SK-N-SH (cell line): Measurements from ENCODE around the gene ARFIP1. TPM values are rescaled to one million over a fixed set of nuclear protein-coding genes. Genes with fewer than 3 reads are reported as not detected.

Experiments used
- CTCF ChIA-PET: fragments of 300-600, 350-600 bp; formaldehyde crosslinking; extraction: SDS; loops from one replicate; lab custom pipeline; 2021; lab: Yijun Ruan, JAX
- POLR2A ChIA-PET: fragments of 350-600 bp; sonication (Branson Sonifier 250); formaldehyde crosslinking; extraction: SDS; loops from one replicate; lab custom pipeline; 2020; ENCODE audit warnings: antibody characterized with exemption, inconsistent platforms; lab: Yijun Ruan, JAX
- DNase-seq: peaks from one replicate; pipeline ENCODE4 v3.0.0; 2012
- H2AFZ ChIP-seq: fragments of 200-600 bp; sonication (generic); 2 replicates; pipeline ENCODE4 v1.8.1; 2016; ENCODE audit warnings: antibody characterized with exemption, mild to moderate bottlenecking, low read depth
- H3F3A ChIP-seq: fragments of 200-600 bp; sonication (generic); replicated peaks from 2 replicates; pipeline ENCODE3; 2016; ENCODE audit warnings: antibody characterized with exemption, mild to moderate bottlenecking; ENCODE audit not compliant: insufficient read depth
- H3K27ac ChIP-seq, 2 experiments: fragments of 200-500 bp in 1 of 2; fragments of 200-600 bp in 1 of 2; sonication (Bioruptor generic) in 1 of 2; sonication (generic), shearing (Covaris generic) in 1 of 2; 2 replicates each; pipeline versions ENCODE4 v1.5.1 to v1.6.1; 2014 to 2016; ENCODE audit warnings: low read depth in 2 of 2, inconsistent platforms in 1 of 2, low read length in 1 of 2, mild to moderate bottlenecking in 1 of 2, mixed read lengths in 1 of 2
- H3K27me3 ChIP-seq: fragments of 200-600 bp; sonication (generic), shearing (Covaris generic); 2 replicates; pipeline ENCODE4 v1.6.1; 2016; ENCODE audit warnings: mixed run types; ENCODE audit not compliant: insufficient read depth
- H3K36me3 ChIP-seq, 2 experiments: fragments of 200-500 bp in 1 of 2; fragments of 200-600 bp in 1 of 2; sonication (Bioruptor generic) in 1 of 2; sonication (generic) in 1 of 2; replicated peaks in 1 of 2; 2 replicates each; pipeline versions ENCODE3 to v1.5.1; 2014 to 2016; ENCODE audit warnings: low read length in 1 of 2, mild to moderate bottlenecking in 1 of 2; ENCODE audit not compliant: insufficient read depth in 2 of 2, control insufficient read depth in 1 of 2
- H3K4me1 ChIP-seq, 2 experiments: fragments of 200-500 bp in 1 of 2; fragments of 200-600 bp in 1 of 2; sonication (Bioruptor generic) in 1 of 2; sonication (generic), shearing (Covaris generic) in 1 of 2; 2 replicates each; pipeline versions ENCODE4 v1.5.1 to v1.6.1; 2014 to 2016; ENCODE audit warnings: low read depth in 1 of 2, low read length in 1 of 2, mixed run types in 1 of 2; ENCODE audit not compliant: insufficient read depth in 2 of 2, control insufficient read depth in 1 of 2
- H3K4me2 ChIP-seq: fragments of 200-600 bp; sonication (generic), shearing (Covaris generic); 2 replicates; pipeline ENCODE4 v1.6.1; 2017; ENCODE audit warnings: mixed run types
- H3K4me3 ChIP-seq, 2 experiments: fragments of 200-500 bp in 1 of 2; fragments of 200-600 bp in 1 of 2; sonication (Bioruptor generic) in 1 of 2; sonication (generic), shearing (Covaris generic) in 1 of 2; 2 replicates each; pipeline versions ENCODE4 v1.5.1 to v1.8.1; 2014 to 2016; ENCODE audit warnings: low read depth in 2 of 2, inconsistent platforms in 1 of 2, low read length in 1 of 2, mild to moderate bottlenecking in 1 of 2, mixed read lengths in 1 of 2, moderate library complexity in 1 of 2
- H3K79me2 ChIP-seq: fragments of 200-600 bp; sonication (generic); 2 replicates; pipeline ENCODE4 v1.8.1; 2017; ENCODE audit warnings: mild to moderate bottlenecking; ENCODE audit not compliant: insufficient read depth
- H3K9ac ChIP-seq: fragments of 200-600 bp; sonication (generic); 2 replicates; pipeline ENCODE4 v1.6.1; 2017; ENCODE audit warnings: mixed run types
- H3K9me2 ChIP-seq: fragments of 200-600 bp; sonication (generic); 2 replicates; pipeline ENCODE4 v1.6.1; 2017; ENCODE audit warnings: mixed run types
- H3K9me3 ChIP-seq: fragments of 200-600 bp; sonication (generic); 2 replicates; pipeline ENCODE4 v1.6.1; 2017; ENCODE audit warnings: mixed run types, mild to moderate bottlenecking, moderate library complexity
- H4K20me1 ChIP-seq: fragments of 200-600 bp; sonication (generic); 2 replicates; pipeline ENCODE4 v1.6.1; 2017; ENCODE audit warnings: mild to moderate bottlenecking, mixed run types; ENCODE audit not compliant: insufficient read depth
- CHD2 ChIP-seq: fragments of 150-350 bp; IDR thresholded peaks from 2 replicates; pipeline ENCODE4 v1.6.1; 2018; ENCODE audit warnings: low read length; ENCODE audit not compliant: partially characterized antibody
- FOSL2 ChIP-seq: IDR thresholded peaks from 2 replicates; pipeline ENCODE4 v1.4.0; 2012; ENCODE audit warnings: low read depth, mild to moderate bottlenecking, moderate library complexity, borderline replicate concordance
- FOXJ3 ChIP-seq: sonication (generic); formaldehyde crosslinking; IDR thresholded peaks from 2 replicates; pipeline ENCODE4 v1.5.1; 2020; ENCODE audit warnings: mild to moderate bottlenecking, missing genetic modification reagents
- NFIC ChIP-seq: IDR thresholded peaks from 2 replicates; pipeline ENCODE4 v1.4.0; 2012; ENCODE audit warnings: borderline replicate concordance
- NRF1 ChIP-seq: IDR thresholded peaks from 2 replicates; pipeline ENCODE4 v1.6.1; 2012; ENCODE audit warnings: low read depth, mild to moderate bottlenecking, low read length
- SIN3A ChIP-seq: IDR thresholded peaks from 2 replicates; pipeline ENCODE4 v1.6.1; 2012; ENCODE audit warnings: low read depth, mild to moderate bottlenecking, low read length, moderate library complexity, borderline replicate concordance
- TCF12 ChIP-seq: IDR thresholded peaks from 2 replicates; pipeline ENCODE4 v1.4.0; 2012
- YY1 ChIP-seq: IDR thresholded peaks from 2 replicates; pipeline ENCODE4 v1.4.0; 2012; ENCODE audit warnings: low read depth, mild to moderate bottlenecking
- WGBS: methylation state at CpG from one replicate; pipeline ENCODE4 v1.1.6; 2017; ENCODE audit warnings: low lambda C conversion rate; 5-methylcytosine and 5-hydroxymethylcytosine counted together
- polyA plus RNA-seq, 3 experiments: library from polyadenylated mRNA; depleted of rRNA; stranded (reverse); fragments of >200 nt; gene quantifications; 2 replicates each; pipeline ENCODE4 v1.2.3, GENCODE V29; 2012
- TF ChIP-seq, protein P1 (sequence below): IDR thresholded peaks from 2 replicates; pipeline ENCODE4; 2012
- TF ChIP-seq, protein P2 (sequence below): IDR thresholded peaks from 2 replicates; pipeline ENCODE4 v1.6.1; 2012; ENCODE audit warnings: mild to moderate bottlenecking, low read depth, low read length, moderate library complexity
- TF ChIP-seq, protein P3 (sequence below): IDR thresholded peaks from 2 replicates; pipeline ENCODE4 v1.4.0; 2012; ENCODE audit warnings: low read depth, borderline replicate concordance

ARFIP1 gene
- polyA plus RNA-seq, 1 of the 3 experiments (the other 2 are of a cell fraction): 15.7 TPM

DNA sequence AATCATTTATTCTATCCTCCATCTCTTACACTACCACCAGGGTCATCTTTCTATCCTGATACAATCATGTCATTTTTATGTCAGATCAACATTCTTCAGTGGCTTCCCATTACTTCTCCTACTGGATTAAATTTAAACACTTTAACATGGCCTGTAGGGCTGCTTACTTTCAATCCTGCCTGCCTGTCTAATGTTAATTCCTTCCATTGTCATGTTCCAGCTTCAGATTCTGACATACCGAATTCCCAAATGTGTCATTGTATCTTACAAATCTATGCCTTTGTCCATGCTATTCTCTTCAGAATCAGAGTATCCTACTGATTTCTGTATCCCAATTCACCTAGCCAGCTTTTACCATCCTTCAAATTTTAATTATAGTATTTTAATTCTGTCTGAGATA lies 106.4 kb downstream of the ARFIP1 start (continued):
- TF ChIP-seq TCF12 (no peak), NFIC (no peak), SIN3A (no peak)
- TF ChIP-seq, protein P1, sequence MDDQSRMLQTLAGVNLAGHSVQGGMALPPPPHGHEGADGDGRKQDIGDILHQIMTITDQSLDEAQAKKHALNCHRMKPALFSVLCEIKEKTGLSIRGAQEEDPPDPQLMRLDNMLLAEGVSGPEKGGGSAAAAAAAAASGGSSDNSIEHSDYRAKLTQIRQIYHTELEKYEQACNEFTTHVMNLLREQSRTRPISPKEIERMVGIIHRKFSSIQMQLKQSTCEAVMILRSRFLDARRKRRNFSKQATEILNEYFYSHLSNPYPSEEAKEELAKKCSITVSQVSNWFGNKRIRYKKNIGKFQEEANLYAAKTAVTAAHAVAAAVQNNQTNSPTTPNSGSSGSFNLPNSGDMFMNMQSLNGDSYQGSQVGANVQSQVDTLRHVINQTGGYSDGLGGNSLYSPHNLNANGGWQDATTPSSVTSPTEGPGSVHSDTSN: no peak

DNA sequence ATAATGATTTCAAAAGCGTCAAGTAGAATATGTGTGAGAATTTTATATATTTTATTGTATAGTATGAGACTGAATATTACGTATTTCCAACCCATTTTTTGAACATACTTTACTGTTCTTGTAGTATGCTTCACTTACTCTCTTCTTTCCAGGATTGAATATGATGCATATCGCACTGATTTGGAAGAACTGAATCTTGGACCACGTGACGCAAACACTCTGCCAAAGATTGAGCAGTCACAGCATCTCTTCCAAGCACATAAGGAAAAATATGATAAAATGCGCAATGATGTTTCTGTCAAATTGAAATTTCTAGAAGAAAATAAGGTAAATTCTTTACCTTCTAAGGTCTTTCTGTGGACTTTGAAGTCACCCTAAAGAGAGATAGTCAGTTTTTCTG lies 108.2 kb downstream of the ARFIP1 start:
- H3F3A ChIP-seq: no peaks in the 10 kb centered on the region
- DNase-seq: no peak
- H3K9me3 ChIP-seq: no peaks in the 10 kb centered on the region
- 95% methylated on average over 6 of the region's 6 CpGs for WGBS
- no peaks in the 10 kb centered on the region for H4K20me1 ChIP-seq
- H3K4me2 ChIP-seq: no peak overlapping the region
- no peaks in the 10 kb centered on the region for H3K4me1 ChIP-seq
- TF ChIP-seq, protein P2, sequence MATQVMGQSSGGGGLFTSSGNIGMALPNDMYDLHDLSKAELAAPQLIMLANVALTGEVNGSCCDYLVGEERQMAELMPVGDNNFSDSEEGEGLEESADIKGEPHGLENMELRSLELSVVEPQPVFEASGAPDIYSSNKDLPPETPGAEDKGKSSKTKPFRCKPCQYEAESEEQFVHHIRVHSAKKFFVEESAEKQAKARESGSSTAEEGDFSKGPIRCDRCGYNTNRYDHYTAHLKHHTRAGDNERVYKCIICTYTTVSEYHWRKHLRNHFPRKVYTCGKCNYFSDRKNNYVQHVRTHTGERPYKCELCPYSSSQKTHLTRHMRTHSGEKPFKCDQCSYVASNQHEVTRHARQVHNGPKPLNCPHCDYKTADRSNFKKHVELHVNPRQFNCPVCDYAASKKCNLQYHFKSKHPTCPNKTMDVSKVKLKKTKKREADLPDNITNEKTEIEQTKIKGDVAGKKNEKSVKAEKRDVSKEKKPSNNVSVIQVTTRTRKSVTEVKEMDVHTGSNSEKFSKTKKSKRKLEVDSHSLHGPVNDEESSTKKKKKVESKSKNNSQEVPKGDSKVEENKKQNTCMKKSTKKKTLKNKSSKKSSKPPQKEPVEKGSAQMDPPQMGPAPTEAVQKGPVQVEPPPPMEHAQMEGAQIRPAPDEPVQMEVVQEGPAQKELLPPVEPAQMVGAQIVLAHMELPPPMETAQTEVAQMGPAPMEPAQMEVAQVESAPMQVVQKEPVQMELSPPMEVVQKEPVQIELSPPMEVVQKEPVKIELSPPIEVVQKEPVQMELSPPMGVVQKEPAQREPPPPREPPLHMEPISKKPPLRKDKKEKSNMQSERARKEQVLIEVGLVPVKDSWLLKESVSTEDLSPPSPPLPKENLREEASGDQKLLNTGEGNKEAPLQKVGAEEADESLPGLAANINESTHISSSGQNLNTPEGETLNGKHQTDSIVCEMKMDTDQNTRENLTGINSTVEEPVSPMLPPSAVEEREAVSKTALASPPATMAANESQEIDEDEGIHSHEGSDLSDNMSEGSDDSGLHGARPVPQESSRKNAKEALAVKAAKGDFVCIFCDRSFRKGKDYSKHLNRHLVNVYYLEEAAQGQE: no peak
- TF ChIP-seq FOXJ3 (CRISPR knock-in tag) (no peak), CHD2 (no peak), FOSL2 (no peak), NRF1 (no peak), YY1 (no peak)
- TF ChIP-seq, protein P3, sequence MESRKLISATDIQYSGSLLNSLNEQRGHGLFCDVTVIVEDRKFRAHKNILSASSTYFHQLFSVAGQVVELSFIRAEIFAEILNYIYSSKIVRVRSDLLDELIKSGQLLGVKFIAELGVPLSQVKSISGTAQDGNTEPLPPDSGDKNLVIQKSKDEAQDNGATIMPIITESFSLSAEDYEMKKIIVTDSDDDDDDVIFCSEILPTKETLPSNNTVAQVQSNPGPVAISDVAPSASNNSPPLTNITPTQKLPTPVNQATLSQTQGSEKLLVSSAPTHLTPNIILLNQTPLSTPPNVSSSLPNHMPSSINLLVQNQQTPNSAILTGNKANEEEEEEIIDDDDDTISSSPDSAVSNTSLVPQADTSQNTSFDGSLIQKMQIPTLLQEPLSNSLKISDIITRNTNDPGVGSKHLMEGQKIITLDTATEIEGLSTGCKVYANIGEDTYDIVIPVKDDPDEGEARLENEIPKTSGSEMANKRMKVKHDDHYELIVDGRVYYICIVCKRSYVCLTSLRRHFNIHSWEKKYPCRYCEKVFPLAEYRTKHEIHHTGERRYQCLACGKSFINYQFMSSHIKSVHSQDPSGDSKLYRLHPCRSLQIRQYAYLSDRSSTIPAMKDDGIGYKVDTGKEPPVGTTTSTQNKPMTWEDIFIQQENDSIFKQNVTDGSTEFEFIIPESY: no peak
- TF ChIP-seq, all 33 proteins: peak for 0
- Histone ChIP-seq H3K36me3 (peaks cover 34 to 43% of the 10 kb centered on the region in 2 experiments), H3K27me3 (no peaks in the 10 kb centered on the region), H3K9ac (no peak overlapping the region), H3K9me2 (no peaks in the 10 kb centered on the region), H3K4me3 (no peak overlapping the region), H3K27ac (no peak overlapping the region), H3K79me2 (no peaks in the 10 kb centered on the region), H2AFZ (no peak overlapping the region)
- POLR2A ChIA-PET: no interaction called here
- CTCF ChIA-PET: interaction anchor here (0.9 kb wide), 1 partner anchor 17 kb away, joined by 3 read pairs; no protein-coding TSS in a partner anchor
